WTC11 (cell line): ENCODE data around the gene PAK3. TPM values are rescaled to one million over a fixed set of nuclear protein-coding genes. Genes with fewer than 3 reads are reported as not detected.

ENCODE experiments used
- ATAC-seq: fragments of 200-7000 bp; cut with Tn5 transposase; 2 replicates; pipeline ENCODE4 v1.10.0; 2021; ENCODE audit warnings: mild to moderate bottlenecking, moderate library complexity
- CTCF ChIA-PET: fragments of 300-600 bp; sonication (Branson Sonifier 250); formaldehyde crosslinking; loops from one replicate; lab custom pipeline; 2021; ENCODE audit warnings: antibody characterized with exemption; lab: Charles Lee
- POLR2A ChIA-PET: fragments of 350-600 bp; sonication (Branson Sonifier 250); formaldehyde crosslinking; loops from one replicate; lab custom pipeline; 2021; ENCODE audit warnings: antibody characterized with exemption; lab: Charles Lee
- DNase-seq: peaks from one replicate; pipeline ENCODE4 v3.0.0; 2021; ENCODE audit warnings: low spot score
- H3K27ac Mint-ChIP-seq: 2 replicates; pipeline ENCODE4 v1.8.0; 2021; ENCODE audit warnings: mixed read lengths
- H3K27me3 Mint-ChIP-seq: 2 replicates; pipeline ENCODE4 v1.8.0; 2021; ENCODE audit warnings: low read depth, mild to moderate bottlenecking, moderate library complexity, mixed read lengths
- H3K36me3 Mint-ChIP-seq: 2 replicates; pipeline ENCODE4 v1.8.0; 2021; ENCODE audit warnings: mixed read lengths
- H3K4me1 Mint-ChIP-seq: 2 replicates; pipeline ENCODE4 v1.8.0; 2022; ENCODE audit warnings: mixed read lengths
- H3K4me3 Mint-ChIP-seq: 2 replicates; pipeline ENCODE4 v1.8.0; 2021; ENCODE audit warnings: mild to moderate bottlenecking, moderate library complexity, mixed read lengths
- H3K9me3 Mint-ChIP-seq: 2 replicates; pipeline ENCODE4 v1.8.0; 2021; ENCODE audit warnings: mixed read lengths
- ATF3 ChIP-seq: sonication (generic); formaldehyde crosslinking; conservative IDR thresholded peaks from 2 replicates; pipeline ENCODE4 v1.8.1; 2022; ENCODE audit warnings: mild to moderate bottlenecking, missing genetic modification reagents
- CREM ChIP-seq: sonication (generic); formaldehyde crosslinking; IDR thresholded peaks from 2 replicates; pipeline ENCODE4 v1.8.1; 2022; ENCODE audit warnings: mild to moderate bottlenecking, missing genetic modification reagents, moderate library complexity
- CTCF ChIP-seq: fragments of 200-600 bp; IDR thresholded peaks from 2 replicates; pipeline ENCODE4 v1.8.0; 2022; ENCODE audit warnings: antibody characterized with exemption
- ESRRA ChIP-seq: sonication (generic); formaldehyde crosslinking; IDR thresholded peaks from 2 replicates; pipeline ENCODE4 v1.8.1; 2022; ENCODE audit warnings: mild to moderate bottlenecking, missing genetic modification reagents, borderline replicate concordance
- GRHL2 ChIP-seq: fragments of 250-450 bp; sonication (Bioruptor Pico); IDR thresholded peaks from 2 replicates; pipeline ENCODE4 v1.8.0; 2022; ENCODE audit warnings: mild to moderate bottlenecking, moderate library complexity; ENCODE audit not compliant: insufficient replicate concordance, severe bottlenecking
- IRF2 ChIP-seq: sonication (generic); formaldehyde crosslinking; IDR thresholded peaks from 2 replicates; pipeline ENCODE4 v1.8.0; 2022; ENCODE audit warnings: low read depth, missing genetic modification reagents, borderline replicate concordance
- JAZF1 ChIP-seq: fragments of 250-450 bp; sonication (Bioruptor Pico); IDR thresholded peaks from 2 replicates; pipeline ENCODE4 v1.9.0; 2021; ENCODE audit warnings: moderate library complexity, mild to moderate bottlenecking, inconsistent platforms
- MYBL2 ChIP-seq: sonication (generic); formaldehyde crosslinking; IDR thresholded peaks from 2 replicates; pipeline ENCODE4 v1.8.1; 2023; ENCODE audit warnings: mild to moderate bottlenecking, moderate library complexity, missing genetic modification reagents
- PREB ChIP-seq: sonication (generic); formaldehyde crosslinking; IDR thresholded peaks from 2 replicates; pipeline ENCODE4 v1.8.1; 2022; ENCODE audit warnings: mild to moderate bottlenecking, missing genetic modification reagents, moderate library complexity, borderline replicate concordance
- RORB ChIP-seq: fragments of 250-450 bp; sonication (Bioruptor Pico); IDR thresholded peaks from 2 replicates; pipeline ENCODE4 v1.9.0; 2021; ENCODE audit warnings: mild to moderate bottlenecking
- SMAD4 ChIP-seq: sonication (generic); formaldehyde crosslinking; IDR thresholded peaks from 2 replicates; pipeline ENCODE4 v1.8.0; 2022; ENCODE audit warnings: mild to moderate bottlenecking, missing genetic modification reagents
- TEAD4 ChIP-seq: sonication (generic); formaldehyde crosslinking; IDR thresholded peaks from 2 replicates; pipeline ENCODE4 v1.8.0; 2022; ENCODE audit warnings: mild to moderate bottlenecking, missing genetic modification reagents
- ZNF263 ChIP-seq: sonication (generic); formaldehyde crosslinking; IDR thresholded peaks from 2 replicates; pipeline ENCODE4 v1.8.1; 2022; ENCODE audit warnings: low read depth, mild to moderate bottlenecking, moderate library complexity, missing genetic modification reagents
- ZNF317 ChIP-seq: sonication (generic); formaldehyde crosslinking; IDR thresholded peaks from 2 replicates; pipeline ENCODE4 v1.8.1; 2023; ENCODE audit warnings: low read depth, mild to moderate bottlenecking, moderate library complexity, missing genetic modification reagents, borderline replicate concordance
- ZNF396 ChIP-seq: fragments of 250-450 bp; sonication (Bioruptor Pico); IDR thresholded peaks from 2 replicates; pipeline ENCODE4 v1.8.0; 2021; ENCODE audit warnings: mild to moderate bottlenecking, moderate library complexity, borderline replicate concordance
- ZNF512 ChIP-seq: sonication (generic); formaldehyde crosslinking; IDR thresholded peaks from 2 replicates; pipeline ENCODE4 v1.8.1; 2022; ENCODE audit warnings: missing genetic modification reagents, borderline replicate concordance
- ZNF671 ChIP-seq: fragments of 250-450 bp; sonication (Bioruptor Pico); IDR thresholded peaks from 2 replicates; pipeline ENCODE4 v1.8.0; 2021; ENCODE audit warnings: mild to moderate bottlenecking
- ZSCAN18 ChIP-seq: fragments of 250-450 bp; sonication (Bioruptor Pico); IDR thresholded peaks from 2 replicates; pipeline ENCODE4 v2.1.2; 2022; ENCODE audit warnings: mild to moderate bottlenecking, moderate library complexity
- total RNA-seq: library from RNA; stranded (reverse); gene quantifications from 3 replicates; pipeline ENCODE4 v1.2.3, GENCODE V29; 2021
- TF ChIP-seq, protein P1 (sequence below): fragments of 250-450 bp; sonication (Bioruptor Pico); IDR thresholded peaks from 2 replicates; pipeline ENCODE4 v1.8.0; 2021; ENCODE audit warnings: mild to moderate bottlenecking
- TF ChIP-seq, protein P2 (sequence below): sonication (generic); formaldehyde crosslinking; IDR thresholded peaks from 2 replicates; pipeline ENCODE4 v1.8.1; 2023; ENCODE audit warnings: mild to moderate bottlenecking, missing genetic modification reagents, moderate library complexity
- TF ChIP-seq, protein P3 (sequence below): sonication (generic); formaldehyde crosslinking; IDR thresholded peaks from 2 replicates; pipeline ENCODE4 v1.8.1; 2023; ENCODE audit warnings: mild to moderate bottlenecking, missing genetic modification reagents, moderate library complexity

Gene PAK3
- total RNA-seq, 1 experiment from 2014 or later = 5.1 TPM

- TF ChIP-seq PREB (CRISPR knock-in tag) = no peak
- no peak for TF ChIP-seq ZNF512 (CRISPR knock-in tag)
- TF ChIP-seq CREM (CRISPR knock-in tag) = no peak
- TF ChIP-seq ATF3 (CRISPR knock-in tag) = no peak
- TF ChIP-seq ZNF317 (CRISPR knock-in tag) = no peak
- TF ChIP-seq CTCF = no peak
- TF ChIP-seq ZNF263 (CRISPR knock-in tag) = no peak
- TF ChIP-seq, protein P1, sequence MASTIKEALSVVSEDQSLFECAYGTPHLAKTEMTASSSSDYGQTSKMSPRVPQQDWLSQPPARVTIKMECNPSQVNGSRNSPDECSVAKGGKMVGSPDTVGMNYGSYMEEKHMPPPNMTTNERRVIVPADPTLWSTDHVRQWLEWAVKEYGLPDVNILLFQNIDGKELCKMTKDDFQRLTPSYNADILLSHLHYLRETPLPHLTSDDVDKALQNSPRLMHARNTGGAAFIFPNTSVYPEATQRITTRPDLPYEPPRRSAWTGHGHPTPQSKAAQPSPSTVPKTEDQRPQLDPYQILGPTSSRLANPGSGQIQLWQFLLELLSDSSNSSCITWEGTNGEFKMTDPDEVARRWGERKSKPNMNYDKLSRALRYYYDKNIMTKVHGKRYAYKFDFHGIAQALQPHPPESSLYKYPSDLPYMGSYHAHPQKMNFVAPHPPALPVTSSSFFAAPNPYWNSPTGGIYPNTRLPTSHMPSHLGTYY = no peak
- TF ChIP-seq GRHL2 = no peak
- TF ChIP-seq, all 79 proteins: peak for 0
These were observed 24.3 kb upstream of the PAK3 start (continued) for GRCh38 chrX:111071542-111072277.

DNA sequence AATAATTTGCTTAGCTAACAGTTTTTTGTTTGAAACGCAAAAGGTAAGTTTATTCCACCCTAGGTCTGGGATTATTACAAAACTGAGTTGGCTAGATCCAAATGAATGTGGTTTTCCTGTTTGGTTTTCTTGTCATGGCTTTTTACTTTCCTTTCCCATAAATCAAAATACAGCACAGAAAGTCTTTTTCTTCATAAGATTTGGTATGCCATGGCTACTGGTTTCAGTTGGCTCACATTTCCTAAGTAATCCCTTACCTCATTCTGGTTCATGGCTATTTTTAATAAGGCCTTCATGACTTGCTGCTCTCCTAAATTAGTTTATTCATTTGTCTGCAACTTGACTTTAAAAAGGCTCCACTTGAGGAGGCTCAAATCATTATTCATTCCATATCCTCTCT, 12.9 kb upstream of the PAK3 start:
- no peak for ATAC-seq
- H3K27me3 Mint-ChIP-seq = no peaks in the 10 kb centered on the region
- DNase-seq = no peak
- TF ChIP-seq TEAD4 (CRISPR knock-in tag) = no peak
- TF ChIP-seq RORB (CRISPR knock-in tag) = no peak
- TF ChIP-seq ZSCAN18 (CRISPR knock-in tag) = no peak
- no peak for TF ChIP-seq ZNF396 (CRISPR knock-in tag)
- no peak for TF ChIP-seq ZNF671 (CRISPR knock-in tag)
- TF ChIP-seq, all 79 proteins: peak for 0
- POLR2A ChIA-PET = no interaction called here
- CTCF ChIA-PET = no interaction called here
- H3K36me3 Mint-ChIP-seq = no peaks in the 10 kb centered on the region
- peaks cover 44% of the 10 kb centered on the region for H3K4me1 Mint-ChIP-seq
- H3K27ac Mint-ChIP-seq = no peak overlapping the region
- no peak overlapping the region for H3K4me3 Mint-ChIP-seq
- H3K9me3 Mint-ChIP-seq = no peaks in the 10 kb centered on the region

- peaks cover 46% of the 10 kb centered on the region for H3K4me1 Mint-ChIP-seq
- no peaks in the 10 kb centered on the region for H3K36me3 Mint-ChIP-seq
- H3K27me3 Mint-ChIP-seq = no peaks in the 10 kb centered on the region
- peak overlapping the region; percentile 53 for H3K4me3 Mint-ChIP-seq
- H3K27ac Mint-ChIP-seq = peak overlapping the region; percentile 87
- peak; percentile 84 for ATAC-seq
- H3K9me3 Mint-ChIP-seq = no peaks in the 10 kb centered on the region
- POLR2A ChIA-PET = no interaction called here
- CTCF ChIA-PET = interaction anchor here (0.8 to 1.7 kb wide), 4 partner anchors 9 to 99 kb away, joined by 3 to 5 read pairs (median 4); partner anchors contain the start of gene PAK3
- no peak for DNase-seq
- no peak for TF ChIP-seq JAZF1 (CRISPR knock-in tag)
- no peak for TF ChIP-seq ZNF512 (CRISPR knock-in tag)
- TF ChIP-seq ESRRA (CRISPR knock-in tag) = no peak
- TF ChIP-seq SMAD4 (CRISPR knock-in tag) = no peak
- TF ChIP-seq, protein P2, sequence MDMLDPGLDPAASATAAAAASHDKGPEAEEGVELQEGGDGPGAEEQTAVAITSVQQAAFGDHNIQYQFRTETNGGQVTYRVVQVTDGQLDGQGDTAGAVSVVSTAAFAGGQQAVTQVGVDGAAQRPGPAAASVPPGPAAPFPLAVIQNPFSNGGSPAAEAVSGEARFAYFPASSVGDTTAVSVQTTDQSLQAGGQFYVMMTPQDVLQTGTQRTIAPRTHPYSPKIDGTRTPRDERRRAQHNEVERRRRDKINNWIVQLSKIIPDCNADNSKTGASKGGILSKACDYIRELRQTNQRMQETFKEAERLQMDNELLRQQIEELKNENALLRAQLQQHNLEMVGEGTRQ (CRISPR knock-in tag) = no peak
- TF ChIP-seq IRF2 (CRISPR knock-in tag) = no peak
- TF ChIP-seq MYBL2 (CRISPR knock-in tag) = no peak
- TF ChIP-seq, protein P3, sequence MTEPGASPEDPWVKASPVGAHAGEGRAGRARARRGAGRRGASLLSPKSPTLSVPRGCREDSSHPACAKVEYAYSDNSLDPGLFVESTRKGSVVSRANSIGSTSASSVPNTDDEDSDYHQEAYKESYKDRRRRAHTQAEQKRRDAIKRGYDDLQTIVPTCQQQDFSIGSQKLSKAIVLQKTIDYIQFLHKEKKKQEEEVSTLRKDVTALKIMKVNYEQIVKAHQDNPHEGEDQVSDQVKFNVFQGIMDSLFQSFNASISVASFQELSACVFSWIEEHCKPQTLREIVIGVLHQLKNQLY (CRISPR knock-in tag) = no peak
These were observed 9.4 kb upstream of the PAK3 start for GRCh38 chrX:111086591-111087006.
